SK-N-SH (cell line): ENCODE results near the gene OPA3. TPM values are rescaled to one million over a fixed set of nuclear protein-coding genes. Genes with fewer than 3 reads are reported as not detected.

Experiments used
- CTCF ChIA-PET: fragments of 300-600, 350-600 bp; formaldehyde crosslinking; extraction: SDS; loops from one replicate; lab custom pipeline; 2021; lab: Yijun Ruan, JAX
- POLR2A ChIA-PET: fragments of 350-600 bp; sonication (Branson Sonifier 250); formaldehyde crosslinking; extraction: SDS; loops from one replicate; lab custom pipeline; 2020; ENCODE audit warnings: antibody characterized with exemption, inconsistent platforms; lab: Yijun Ruan, JAX
- DNase-seq: peaks from one replicate; pipeline ENCODE4 v3.0.0; 2012
- H2AFZ ChIP-seq: fragments of 200-600 bp; sonication (generic); 2 replicates; pipeline ENCODE4 v1.8.1; 2016; ENCODE audit warnings: antibody characterized with exemption, mild to moderate bottlenecking, low read depth
- H3F3A ChIP-seq: fragments of 200-600 bp; sonication (generic); replicated peaks from 2 replicates; pipeline ENCODE3; 2016; ENCODE audit warnings: antibody characterized with exemption, mild to moderate bottlenecking; ENCODE audit not compliant: insufficient read depth
- H3K27ac ChIP-seq, 2 experiments: fragments of 200-500 bp in 1 of 2; fragments of 200-600 bp in 1 of 2; sonication (Bioruptor generic) in 1 of 2; sonication (generic), shearing (Covaris generic) in 1 of 2; 2 replicates each; pipeline versions ENCODE4 v1.5.1 to v1.6.1; 2014 to 2016; ENCODE audit warnings: low read depth in 2 of 2, inconsistent platforms in 1 of 2, low read length in 1 of 2, mild to moderate bottlenecking in 1 of 2, mixed read lengths in 1 of 2
- H3K27me3 ChIP-seq: fragments of 200-600 bp; sonication (generic), shearing (Covaris generic); 2 replicates; pipeline ENCODE4 v1.6.1; 2016; ENCODE audit warnings: mixed run types; ENCODE audit not compliant: insufficient read depth
- H3K36me3 ChIP-seq, 2 experiments: fragments of 200-500 bp in 1 of 2; fragments of 200-600 bp in 1 of 2; sonication (Bioruptor generic) in 1 of 2; sonication (generic) in 1 of 2; replicated peaks in 1 of 2; 2 replicates each; pipeline versions ENCODE3 to v1.5.1; 2014 to 2016; ENCODE audit warnings: low read length in 1 of 2, mild to moderate bottlenecking in 1 of 2; ENCODE audit not compliant: insufficient read depth in 2 of 2, control insufficient read depth in 1 of 2
- H3K4me1 ChIP-seq, 2 experiments: fragments of 200-500 bp in 1 of 2; fragments of 200-600 bp in 1 of 2; sonication (Bioruptor generic) in 1 of 2; sonication (generic), shearing (Covaris generic) in 1 of 2; 2 replicates each; pipeline versions ENCODE4 v1.5.1 to v1.6.1; 2014 to 2016; ENCODE audit warnings: low read depth in 1 of 2, low read length in 1 of 2, mixed run types in 1 of 2; ENCODE audit not compliant: insufficient read depth in 2 of 2, control insufficient read depth in 1 of 2
- H3K4me2 ChIP-seq: fragments of 200-600 bp; sonication (generic), shearing (Covaris generic); 2 replicates; pipeline ENCODE4 v1.6.1; 2017; ENCODE audit warnings: mixed run types
- H3K4me3 ChIP-seq, 2 experiments: fragments of 200-500 bp in 1 of 2; fragments of 200-600 bp in 1 of 2; sonication (Bioruptor generic) in 1 of 2; sonication (generic), shearing (Covaris generic) in 1 of 2; 2 replicates each; pipeline versions ENCODE4 v1.5.1 to v1.8.1; 2014 to 2016; ENCODE audit warnings: low read depth in 2 of 2, inconsistent platforms in 1 of 2, low read length in 1 of 2, mild to moderate bottlenecking in 1 of 2, mixed read lengths in 1 of 2, moderate library complexity in 1 of 2
- H3K79me2 ChIP-seq: fragments of 200-600 bp; sonication (generic); 2 replicates; pipeline ENCODE4 v1.8.1; 2017; ENCODE audit warnings: mild to moderate bottlenecking; ENCODE audit not compliant: insufficient read depth
- H3K9ac ChIP-seq: fragments of 200-600 bp; sonication (generic); 2 replicates; pipeline ENCODE4 v1.6.1; 2017; ENCODE audit warnings: mixed run types
- H3K9me2 ChIP-seq: fragments of 200-600 bp; sonication (generic); 2 replicates; pipeline ENCODE4 v1.6.1; 2017; ENCODE audit warnings: mixed run types
- H3K9me3 ChIP-seq: fragments of 200-600 bp; sonication (generic); 2 replicates; pipeline ENCODE4 v1.6.1; 2017; ENCODE audit warnings: mixed run types, mild to moderate bottlenecking, moderate library complexity
- H4K20me1 ChIP-seq: fragments of 200-600 bp; sonication (generic); 2 replicates; pipeline ENCODE4 v1.6.1; 2017; ENCODE audit warnings: mild to moderate bottlenecking, mixed run types; ENCODE audit not compliant: insufficient read depth
- CHD2 ChIP-seq: fragments of 150-350 bp; IDR thresholded peaks from 2 replicates; pipeline ENCODE4 v1.6.1; 2018; ENCODE audit warnings: low read length; ENCODE audit not compliant: partially characterized antibody
- ELF1 ChIP-seq: IDR thresholded peaks from 2 replicates; pipeline ENCODE4 v1.4.0; 2012
- EZH2phosphoT487 ChIP-seq: fragments of 200-600 bp; sonication (generic); IDR thresholded peaks from 2 replicates; pipeline ENCODE4 v1.6.1; 2017; ENCODE audit warnings: low read depth, mixed run types, mild to moderate bottlenecking, antibody characterized with exemption, moderate library complexity, borderline replicate concordance
- FOSL2 ChIP-seq: IDR thresholded peaks from 2 replicates; pipeline ENCODE4 v1.4.0; 2012; ENCODE audit warnings: low read depth, mild to moderate bottlenecking, moderate library complexity, borderline replicate concordance
- FOXJ3 ChIP-seq: sonication (generic); formaldehyde crosslinking; IDR thresholded peaks from 2 replicates; pipeline ENCODE4 v1.5.1; 2020; ENCODE audit warnings: mild to moderate bottlenecking, missing genetic modification reagents
- FOXM1 ChIP-seq: IDR thresholded peaks from 2 replicates; pipeline ENCODE4 v1.4.0; 2012; ENCODE audit warnings: low read depth, mild to moderate bottlenecking
- GABPA ChIP-seq: IDR thresholded peaks from 2 replicates; pipeline ENCODE4 v1.4.0; 2012; ENCODE audit warnings: low read depth, mild to moderate bottlenecking
- MAX ChIP-seq: IDR thresholded peaks from 2 replicates; pipeline ENCODE4 v1.4.0; 2012; ENCODE audit warnings: low read depth
- MEF2A ChIP-seq: IDR thresholded peaks from 2 replicates; pipeline ENCODE4 v1.4.0; 2012; ENCODE audit warnings: low read depth, borderline replicate concordance
- MXI1 ChIP-seq: IDR thresholded peaks from 2 replicates; pipeline ENCODE4 v1.6.1; 2012; ENCODE audit warnings: mild to moderate bottlenecking, low read depth, low read length, improper control_type of control experiment
- NFIC ChIP-seq: IDR thresholded peaks from 2 replicates; pipeline ENCODE4 v1.4.0; 2012; ENCODE audit warnings: borderline replicate concordance
- NRF1 ChIP-seq: IDR thresholded peaks from 2 replicates; pipeline ENCODE4 v1.6.1; 2012; ENCODE audit warnings: low read depth, mild to moderate bottlenecking, low read length
- POLR2AphosphoS5 ChIP-seq: IDR thresholded peaks from 2 replicates; pipeline ENCODE4 v1.6.1; 2012; ENCODE audit warnings: low read depth, low read length
- RCOR1 ChIP-seq: fragments of 150-350 bp; IDR thresholded peaks from 2 replicates; pipeline ENCODE4 v1.6.1; 2017; ENCODE audit warnings: antibody characterized with exemption, low read length
- RFX5 ChIP-seq: IDR thresholded peaks from 2 replicates; pipeline ENCODE4 v1.6.1; 2012; ENCODE audit warnings: mild to moderate bottlenecking, improper control_type of control experiment, low read length
- RXRA ChIP-seq: IDR thresholded peaks from 2 replicates; pipeline ENCODE4 v1.4.0; 2012; ENCODE audit warnings: low read depth, mild to moderate bottlenecking, borderline replicate concordance
- SIN3A ChIP-seq: IDR thresholded peaks from 2 replicates; pipeline ENCODE4 v1.6.1; 2012; ENCODE audit warnings: low read depth, mild to moderate bottlenecking, low read length, moderate library complexity, borderline replicate concordance
- SMC3 ChIP-seq: IDR thresholded peaks from 2 replicates; pipeline ENCODE4 v1.6.1; 2012; ENCODE audit warnings: low read depth, low read length, improper control_type of control experiment
- TAF1 ChIP-seq: IDR thresholded peaks from 2 replicates; pipeline ENCODE4 v1.6.1; 2012; ENCODE audit warnings: low read depth, mild to moderate bottlenecking, low read length, moderate library complexity, borderline replicate concordance
- TCF12 ChIP-seq: IDR thresholded peaks from 2 replicates; pipeline ENCODE4 v1.4.0; 2012
- TEAD4 ChIP-seq: IDR thresholded peaks from 2 replicates; pipeline ENCODE4 v1.4.0; 2012; ENCODE audit warnings: mild to moderate bottlenecking, borderline replicate concordance; ENCODE audit not compliant: insufficient read depth
- USF1 ChIP-seq: IDR thresholded peaks from 2 replicates; pipeline ENCODE4 v1.4.0; 2012; ENCODE audit warnings: low read depth, borderline replicate concordance
- USF2 ChIP-seq: fragments of 150-350 bp; IDR thresholded peaks from 2 replicates; pipeline ENCODE4 v1.6.1; 2017; ENCODE audit warnings: antibody characterized with exemption, low read length, low read depth, borderline replicate concordance
- YY1 ChIP-seq: IDR thresholded peaks from 2 replicates; pipeline ENCODE4 v1.4.0; 2012; ENCODE audit warnings: low read depth, mild to moderate bottlenecking
- WGBS: methylation state at CpG from one replicate; pipeline ENCODE4 v1.1.6; 2017; ENCODE audit warnings: low lambda C conversion rate; 5-methylcytosine and 5-hydroxymethylcytosine counted together
- polyA plus RNA-seq, 3 experiments: library from polyadenylated mRNA; depleted of rRNA; stranded (reverse); fragments of >200 nt; gene quantifications; 2 replicates each; pipeline ENCODE4 v1.2.3, GENCODE V29; 2012
- TF ChIP-seq, protein P1 (sequence below): fragments of 200-600 bp; sonication (generic); IDR thresholded peaks from 2 replicates; pipeline ENCODE4 v1.6.1; 2017; ENCODE audit warnings: antibody characterized with exemption, mild to moderate bottlenecking, moderate library complexity
- TF ChIP-seq, protein P2 (sequence below): IDR thresholded peaks from 2 replicates; pipeline ENCODE4 v1.6.1; 2012; ENCODE audit warnings: mild to moderate bottlenecking, low read depth, low read length, moderate library complexity

Gene OPA3
- polyA plus RNA-seq, 1 of the 3 experiments (the other 2 are of a cell fraction) = 10.0 TPM

DNA sequence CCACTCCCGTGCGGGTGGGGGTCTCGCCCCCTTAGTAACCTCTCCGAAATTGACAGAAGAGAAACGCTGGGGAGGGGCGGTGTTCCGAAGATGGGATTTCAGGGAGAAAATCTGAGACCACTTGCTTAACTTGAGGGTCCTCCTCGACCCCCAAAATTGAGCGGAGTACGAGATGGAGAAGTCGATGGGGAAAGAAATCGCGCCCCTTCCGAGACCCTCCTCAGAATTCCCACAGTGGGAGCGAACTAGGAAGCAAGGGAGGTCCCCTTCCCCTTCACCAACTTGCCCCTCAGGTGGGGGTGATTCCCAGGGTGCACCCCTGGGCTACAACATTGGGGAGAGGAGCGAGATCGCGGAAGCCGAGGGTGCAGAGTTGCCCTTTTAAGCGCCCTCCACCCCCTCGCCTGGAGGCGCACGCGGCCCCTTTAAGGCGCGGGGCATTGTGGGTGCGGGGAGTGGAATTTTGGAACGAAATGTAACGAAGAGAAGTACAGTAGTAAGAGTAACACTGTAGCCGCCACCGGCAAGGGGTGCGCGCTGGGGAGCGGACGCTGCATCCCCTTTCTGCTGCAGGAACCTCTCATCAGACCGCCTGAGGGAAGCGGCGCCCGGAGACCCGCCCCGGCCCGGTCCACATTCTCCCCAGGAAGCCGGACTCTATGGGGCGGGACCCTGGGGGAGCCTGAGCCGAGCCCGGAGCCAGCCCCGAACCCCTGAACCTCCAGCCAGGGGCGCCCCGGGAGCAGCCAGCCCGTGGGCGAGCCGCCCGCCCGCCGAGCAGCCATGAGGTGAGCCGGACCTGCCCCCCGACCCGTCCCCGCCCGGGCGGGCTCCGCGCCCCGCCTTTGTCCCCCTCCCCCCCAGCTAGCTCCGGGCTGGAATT is 77.4 kb downstream of the OPA3 start, which contains the start of gene VASP:
Gene VASP, plus strand, starts transcription at position 491 of the 883 bp plus-strand sequence. Its CDS starts 293 bp downstream, at position 784.
- H3K4me1 ChIP-seq = peaks cover 6 to 12% of the 10 kb centered on the region in 2 experiments; a peak in 2 of 4 replicates
- peak within 1 kb of the TSS; percentile 74 to 98 for H3K4me3 ChIP-seq
- POLR2A ChIA-PET = no interaction called here
- peak within 1 kb of the TSS; percentile 92 for H3K9ac ChIP-seq
- DNase-seq = peak; percentile 88
- peak within 1 kb of the TSS; percentile 78 for H2AFZ ChIP-seq
- H4K20me1 ChIP-seq = peaks cover 20% of the 10 kb centered on the region
- no peaks in the 10 kb centered on the region for H3K27me3 ChIP-seq
- H3K36me3 ChIP-seq = peaks cover 0 to 4% of the 10 kb centered on the region in 2 experiments
- under 1% methylated on average over 32 of the region's 65 CpGs for WGBS
- peaks cover 22% of the 10 kb centered on the region for H3F3A ChIP-seq
- CTCF ChIA-PET = interaction anchor here (0.8 to 2.6 kb wide), 5 partner anchors 19 to 135 kb away, joined by 3 to 11 read pairs (median 5); no protein-coding TSS in a partner anchor
- H3K9me2 ChIP-seq = no peaks in the 10 kb centered on the region
- H3K79me2 ChIP-seq = peaks cover 52% of the 10 kb centered on the region
- no peaks in the 10 kb centered on the region for H3K9me3 ChIP-seq
- H3K27ac ChIP-seq = peak within 1 kb of the TSS; percentile 88 to 91
- peak within 1 kb of the TSS; percentile 100 for H3K4me2 ChIP-seq
- no peak for TF ChIP-seq USF1
- no peak for TF ChIP-seq NFIC
- TF ChIP-seq EZH2phosphoT487 = no peak
- no peak for TF ChIP-seq TCF12
- TF ChIP-seq SMC3 = no peak
- no peak for TF ChIP-seq FOXJ3
- TF ChIP-seq, protein P1, sequence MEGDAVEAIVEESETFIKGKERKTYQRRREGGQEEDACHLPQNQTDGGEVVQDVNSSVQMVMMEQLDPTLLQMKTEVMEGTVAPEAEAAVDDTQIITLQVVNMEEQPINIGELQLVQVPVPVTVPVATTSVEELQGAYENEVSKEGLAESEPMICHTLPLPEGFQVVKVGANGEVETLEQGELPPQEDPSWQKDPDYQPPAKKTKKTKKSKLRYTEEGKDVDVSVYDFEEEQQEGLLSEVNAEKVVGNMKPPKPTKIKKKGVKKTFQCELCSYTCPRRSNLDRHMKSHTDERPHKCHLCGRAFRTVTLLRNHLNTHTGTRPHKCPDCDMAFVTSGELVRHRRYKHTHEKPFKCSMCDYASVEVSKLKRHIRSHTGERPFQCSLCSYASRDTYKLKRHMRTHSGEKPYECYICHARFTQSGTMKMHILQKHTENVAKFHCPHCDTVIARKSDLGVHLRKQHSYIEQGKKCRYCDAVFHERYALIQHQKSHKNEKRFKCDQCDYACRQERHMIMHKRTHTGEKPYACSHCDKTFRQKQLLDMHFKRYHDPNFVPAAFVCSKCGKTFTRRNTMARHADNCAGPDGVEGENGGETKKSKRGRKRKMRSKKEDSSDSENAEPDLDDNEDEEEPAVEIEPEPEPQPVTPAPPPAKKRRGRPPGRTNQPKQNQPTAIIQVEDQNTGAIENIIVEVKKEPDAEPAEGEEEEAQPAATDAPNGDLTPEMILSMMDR = no peak
- TF ChIP-seq FOXM1 = no peak
- TF ChIP-seq CHD2 = peak; percentile 56
- no peak for TF ChIP-seq NRF1
- no peak for TF ChIP-seq RXRA
- peak; percentile 94 for TF ChIP-seq POLR2AphosphoS5
- TF ChIP-seq MXI1 = peak; percentile 46
- no peak for TF ChIP-seq RFX5
- TF ChIP-seq RCOR1 = no peak
- TF ChIP-seq FOSL2 = peak; percentile 3; the same call in 1 of the 2 replicates
- no peak for TF ChIP-seq GABPA
- TF ChIP-seq, protein P2, sequence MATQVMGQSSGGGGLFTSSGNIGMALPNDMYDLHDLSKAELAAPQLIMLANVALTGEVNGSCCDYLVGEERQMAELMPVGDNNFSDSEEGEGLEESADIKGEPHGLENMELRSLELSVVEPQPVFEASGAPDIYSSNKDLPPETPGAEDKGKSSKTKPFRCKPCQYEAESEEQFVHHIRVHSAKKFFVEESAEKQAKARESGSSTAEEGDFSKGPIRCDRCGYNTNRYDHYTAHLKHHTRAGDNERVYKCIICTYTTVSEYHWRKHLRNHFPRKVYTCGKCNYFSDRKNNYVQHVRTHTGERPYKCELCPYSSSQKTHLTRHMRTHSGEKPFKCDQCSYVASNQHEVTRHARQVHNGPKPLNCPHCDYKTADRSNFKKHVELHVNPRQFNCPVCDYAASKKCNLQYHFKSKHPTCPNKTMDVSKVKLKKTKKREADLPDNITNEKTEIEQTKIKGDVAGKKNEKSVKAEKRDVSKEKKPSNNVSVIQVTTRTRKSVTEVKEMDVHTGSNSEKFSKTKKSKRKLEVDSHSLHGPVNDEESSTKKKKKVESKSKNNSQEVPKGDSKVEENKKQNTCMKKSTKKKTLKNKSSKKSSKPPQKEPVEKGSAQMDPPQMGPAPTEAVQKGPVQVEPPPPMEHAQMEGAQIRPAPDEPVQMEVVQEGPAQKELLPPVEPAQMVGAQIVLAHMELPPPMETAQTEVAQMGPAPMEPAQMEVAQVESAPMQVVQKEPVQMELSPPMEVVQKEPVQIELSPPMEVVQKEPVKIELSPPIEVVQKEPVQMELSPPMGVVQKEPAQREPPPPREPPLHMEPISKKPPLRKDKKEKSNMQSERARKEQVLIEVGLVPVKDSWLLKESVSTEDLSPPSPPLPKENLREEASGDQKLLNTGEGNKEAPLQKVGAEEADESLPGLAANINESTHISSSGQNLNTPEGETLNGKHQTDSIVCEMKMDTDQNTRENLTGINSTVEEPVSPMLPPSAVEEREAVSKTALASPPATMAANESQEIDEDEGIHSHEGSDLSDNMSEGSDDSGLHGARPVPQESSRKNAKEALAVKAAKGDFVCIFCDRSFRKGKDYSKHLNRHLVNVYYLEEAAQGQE = no peak; the same call in 1 of the 2 replicates
- TF ChIP-seq TAF1 = peak; percentile 93
- peak; percentile 8; the same call in 1 of the 2 replicates for TF ChIP-seq TEAD4
- TF ChIP-seq USF2 = no peak
- TF ChIP-seq ELF1 = 0 out of 2 replicates have a peak, but pooled peaks have one; percentile 49
- TF ChIP-seq MEF2A = no peak
- TF ChIP-seq YY1 = 0 out of 2 replicates have a peak, but pooled peaks have one; percentile 30
- peak; percentile 88 for TF ChIP-seq MAX
- TF ChIP-seq SIN3A = peak; percentile 86; the same call in 1 of the 2 replicates
